NCI-H1930 (cell line): ENCODE results near the gene TMEM212.
A peak's percentile ranks its signal among the peaks of the same experiment; 100 is the strongest.
"Not testable (repeated sequence)": the region's sequence is repeated elsewhere in the genome, so short reads cannot be mapped to it uniquely, and the experiment has no call there.

Experiments
- DNase-seq, 2 experiments: peaks; one replicate each; lab custom pipeline; 2025; lab: John Stamatoyannopoulos, UW

Gene TMEM212

DNA sequence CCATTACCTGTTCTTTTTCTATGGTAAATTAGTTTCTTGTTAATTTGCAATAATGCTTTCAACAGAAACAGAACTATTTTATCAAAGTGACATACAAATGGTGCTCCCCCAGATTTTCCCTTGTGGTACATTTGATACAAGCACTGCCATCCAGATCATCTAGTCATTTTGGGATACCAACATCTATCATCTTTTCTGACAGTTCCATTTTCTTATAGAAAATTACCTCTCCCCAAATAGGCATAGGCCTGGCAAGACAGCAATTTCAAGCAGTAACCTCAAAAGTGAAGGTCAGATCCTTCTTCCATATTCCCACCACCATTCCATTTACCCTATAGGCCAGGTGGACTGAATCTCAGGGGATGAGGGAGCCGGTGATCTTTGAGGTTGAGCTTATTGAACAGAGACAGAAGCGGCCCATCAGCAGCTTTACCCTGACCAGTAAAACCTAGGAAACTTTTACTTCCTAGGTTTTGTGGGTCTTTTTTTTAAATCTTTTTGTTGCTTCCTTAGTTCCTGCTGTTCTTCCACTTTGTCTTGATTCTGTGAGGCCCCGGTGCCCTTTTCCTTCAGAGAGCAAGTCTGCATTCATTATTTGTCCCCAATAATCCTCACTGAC, 29.8 kb upstream of the TMEM212 start:
- no peak for DNase-seq

DNA sequence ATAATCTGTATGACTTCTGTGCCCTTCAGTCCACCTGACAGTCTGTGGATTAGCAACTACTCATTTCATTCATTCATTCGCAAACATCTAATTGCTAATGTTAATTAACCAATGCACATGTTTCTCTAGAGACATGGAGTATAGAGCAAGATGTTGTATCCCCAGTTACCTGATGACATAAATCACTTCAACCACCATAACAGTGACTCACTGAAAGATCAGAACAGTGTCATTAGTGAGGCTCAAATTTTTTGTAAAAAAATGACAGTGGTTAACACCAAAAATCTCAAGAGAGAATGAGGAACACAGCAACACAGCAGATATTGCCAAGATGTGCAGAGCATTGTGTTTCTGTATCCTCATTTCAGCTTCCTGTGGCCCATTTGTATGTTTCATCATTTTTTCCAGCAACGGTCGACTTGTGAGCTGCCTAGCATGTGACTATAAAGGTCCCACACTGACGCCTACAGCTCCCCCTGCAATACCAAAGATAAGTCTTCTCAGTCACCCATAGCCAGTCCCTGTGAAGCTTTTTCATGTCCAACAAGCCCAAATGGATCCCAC, 29.2 kb upstream of the TMEM212 start:
- DNase-seq, result no peak

DNA sequence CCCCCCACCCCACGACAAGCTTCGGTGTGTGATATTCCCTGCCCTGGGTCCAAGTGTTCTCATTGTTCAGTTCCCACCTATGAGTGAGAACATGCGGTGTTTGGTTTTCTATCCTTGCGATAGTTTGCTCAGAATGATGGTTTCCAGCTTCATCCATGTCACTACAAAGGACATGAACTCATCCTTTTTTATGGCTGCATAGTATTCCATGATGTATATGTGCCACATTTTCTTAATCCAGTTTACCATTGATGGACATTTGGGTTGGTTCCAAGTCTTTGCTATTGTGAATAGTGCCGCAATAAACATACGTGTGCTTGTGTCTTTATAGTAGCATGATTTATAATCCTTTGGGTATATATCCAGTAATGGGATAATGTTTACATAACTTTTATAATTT, 28.5 kb upstream of the TMEM212 start:
- DNase-seq, result not testable (repeated sequence)

DNA sequence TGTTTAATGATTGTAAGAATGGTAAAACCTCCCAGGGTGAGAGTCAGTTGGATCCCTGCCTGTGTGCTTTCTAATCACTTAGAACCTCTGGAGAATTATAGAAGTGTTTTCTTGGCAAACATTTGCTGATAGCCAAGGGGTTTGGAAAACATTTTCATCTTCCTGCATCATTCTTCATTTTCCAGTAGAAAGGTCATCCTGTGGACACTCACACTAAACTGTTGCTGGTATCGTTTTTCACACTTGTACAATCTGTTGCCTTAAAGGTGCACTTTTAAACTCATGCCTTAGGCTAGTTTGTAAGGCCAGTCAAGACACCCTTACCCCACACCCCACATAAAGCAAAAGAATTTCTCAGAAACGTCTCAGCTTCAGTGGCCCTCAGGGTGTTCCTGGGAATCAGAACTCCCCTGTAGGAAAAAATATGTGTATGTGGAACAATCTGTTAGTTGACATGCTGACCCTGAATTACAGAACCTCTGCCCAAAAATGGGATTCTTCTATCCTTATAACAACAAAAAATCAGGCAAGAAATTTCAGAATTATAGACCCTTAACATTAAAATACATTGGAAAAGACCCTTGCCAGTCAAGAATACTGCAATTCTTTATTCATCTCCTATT, 27.1 kb upstream of the TMEM212 start:
- no peak for DNase-seq

DNA sequence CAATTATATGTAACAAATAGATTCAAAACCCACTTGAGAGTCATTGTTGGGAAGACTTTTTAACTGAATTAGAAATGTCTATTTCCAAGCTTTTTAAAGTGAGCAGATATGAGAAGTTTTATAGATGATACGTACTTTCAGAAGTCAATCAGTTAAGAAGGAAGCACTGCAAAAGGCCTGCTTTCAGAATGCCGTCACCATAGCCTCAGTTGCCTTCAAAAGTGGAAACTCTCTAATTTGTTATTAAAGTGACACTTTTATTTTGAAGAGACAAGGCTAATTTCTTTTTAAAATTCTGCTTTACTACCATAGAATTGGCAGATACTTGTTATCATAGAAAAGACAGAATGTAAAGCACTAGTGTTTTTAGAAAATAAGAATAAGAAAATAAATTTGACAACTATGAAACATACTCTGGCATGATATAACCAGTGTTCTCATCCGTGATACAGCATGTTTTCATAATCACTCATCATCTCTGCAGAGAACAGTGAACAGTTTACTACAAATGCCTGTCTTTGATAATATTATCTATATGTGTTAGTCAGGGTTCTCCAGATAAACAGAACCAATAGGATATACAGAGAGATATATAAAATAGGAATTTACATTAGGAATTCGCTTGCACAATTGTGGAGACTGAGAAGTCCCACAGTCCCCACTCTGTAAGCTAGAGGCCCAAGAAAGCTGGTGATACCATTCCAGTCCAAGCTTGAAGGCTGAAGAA, 25.9 kb upstream of the TMEM212 start:
- DNase-seq, result no peak

DNA sequence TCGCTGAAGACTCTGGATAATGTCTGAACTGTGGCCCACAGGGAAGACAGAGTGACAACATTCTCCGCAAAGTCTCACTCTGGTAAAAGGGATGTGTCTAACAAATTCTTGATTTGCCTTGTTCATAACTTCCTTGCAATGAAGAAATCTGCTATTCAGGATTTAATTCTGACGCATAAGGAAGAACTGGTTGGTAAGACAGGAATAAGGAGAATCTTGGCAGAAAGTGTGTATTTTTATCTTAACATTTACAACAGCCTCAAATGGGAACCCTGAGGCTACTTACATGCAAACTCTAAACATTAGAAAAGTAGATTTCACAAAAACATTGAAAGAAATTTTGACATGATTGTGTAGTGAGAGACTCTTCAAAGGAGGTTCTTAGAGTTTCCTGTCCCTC, 22.1 kb upstream of the TMEM212 start:
- no peak for DNase-seq

DNA sequence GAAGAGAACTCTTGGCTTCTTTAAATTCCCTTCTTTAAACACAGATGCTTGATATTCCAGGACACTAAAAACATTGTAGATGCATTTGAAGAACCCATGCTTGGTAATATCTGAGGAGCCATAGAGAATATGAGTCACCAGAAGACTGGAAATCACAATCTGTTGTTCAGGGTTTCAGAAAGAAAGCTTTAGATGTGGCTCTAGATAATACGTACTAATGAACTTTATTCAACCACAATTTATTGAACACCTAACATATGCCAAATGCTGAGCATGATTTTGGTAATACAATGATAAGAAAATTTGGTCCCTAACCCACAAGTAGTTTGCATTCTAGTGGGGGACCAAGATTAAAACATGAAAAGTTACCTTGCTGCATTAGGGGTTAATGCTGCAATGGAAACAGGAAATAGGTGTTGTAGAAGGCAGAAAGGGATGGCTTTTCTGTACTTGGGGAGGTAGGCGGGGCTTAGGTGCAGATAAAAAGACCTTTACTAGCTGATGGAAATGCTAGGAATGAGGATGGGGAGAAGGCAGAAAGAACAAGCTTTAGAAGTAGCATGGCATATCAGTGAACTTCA, 21.3 kb upstream of the TMEM212 start:
- DNase-seq, result no peak

DNA sequence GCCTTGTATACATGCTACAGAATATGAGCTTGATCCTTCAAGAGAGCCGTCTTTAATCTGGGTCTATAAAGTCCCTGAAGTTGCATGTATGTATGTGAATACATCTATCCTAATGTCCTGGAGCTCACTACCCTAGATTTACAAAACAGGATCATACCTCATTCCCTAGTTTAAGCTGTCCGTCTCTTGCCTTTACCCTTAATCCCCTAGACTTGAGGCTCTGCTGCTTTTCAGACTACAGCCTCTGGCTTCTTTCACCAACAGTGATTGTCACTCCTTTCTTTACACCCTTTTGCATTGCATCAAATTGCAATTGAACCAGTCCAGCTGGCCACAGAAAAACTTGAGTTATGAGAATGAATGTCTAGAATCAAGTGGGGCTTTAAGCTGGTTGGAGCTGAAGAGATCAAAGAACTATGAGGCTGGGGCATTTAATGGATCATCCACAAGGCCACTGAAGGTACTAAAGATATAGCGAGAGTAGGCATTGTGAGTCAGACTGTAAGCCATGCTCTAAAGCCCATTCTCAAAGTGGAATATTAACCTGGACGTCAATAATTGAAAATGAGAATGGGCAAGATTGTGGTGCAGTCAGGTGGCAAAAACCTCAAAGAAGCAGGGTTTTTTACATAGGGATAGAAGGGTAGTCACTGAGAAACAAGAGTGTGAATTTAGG, 20.6 kb upstream of the TMEM212 start:
- DNase-seq, result no peak

DNA sequence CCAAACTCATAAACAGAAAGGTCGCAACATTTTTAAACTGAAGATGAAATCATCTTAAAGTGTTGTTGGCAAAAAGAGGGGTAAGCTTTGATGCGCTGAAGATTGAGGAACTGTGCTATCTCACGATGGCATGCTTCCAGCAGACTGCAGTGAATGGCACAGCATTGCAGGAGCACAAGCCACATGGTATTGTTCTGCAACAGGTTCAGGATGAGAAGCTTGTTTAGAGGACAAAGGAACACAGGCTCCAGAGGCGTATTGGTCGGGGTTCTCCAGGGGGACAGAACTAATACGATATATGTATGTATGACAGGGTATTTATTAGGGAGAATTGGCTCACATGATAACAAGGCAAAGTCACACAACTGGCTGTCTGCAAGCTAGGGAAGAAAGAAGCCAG, 19.0 kb upstream of the TMEM212 start:
- no peak for DNase-seq

DNA sequence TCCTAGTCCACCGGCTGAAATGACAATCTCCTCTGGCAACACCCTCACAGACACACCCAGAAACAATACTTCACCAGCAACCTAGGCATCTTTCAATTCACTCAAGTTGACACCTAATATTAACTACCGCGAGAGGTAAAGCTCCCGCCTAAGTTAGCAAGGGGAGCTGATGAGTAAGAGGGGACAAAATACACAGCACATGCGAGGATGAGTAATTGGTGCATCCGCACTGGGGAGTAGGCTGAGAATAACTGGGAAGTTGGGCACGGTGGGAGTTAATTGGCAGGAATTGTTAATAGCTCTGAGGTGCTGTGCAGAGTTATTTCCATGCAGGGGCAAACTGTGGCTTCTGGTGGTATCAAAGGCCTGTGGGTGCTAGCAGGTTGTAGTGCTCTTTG, 18.3 kb upstream of the TMEM212 start:
- no peak for DNase-seq

DNA sequence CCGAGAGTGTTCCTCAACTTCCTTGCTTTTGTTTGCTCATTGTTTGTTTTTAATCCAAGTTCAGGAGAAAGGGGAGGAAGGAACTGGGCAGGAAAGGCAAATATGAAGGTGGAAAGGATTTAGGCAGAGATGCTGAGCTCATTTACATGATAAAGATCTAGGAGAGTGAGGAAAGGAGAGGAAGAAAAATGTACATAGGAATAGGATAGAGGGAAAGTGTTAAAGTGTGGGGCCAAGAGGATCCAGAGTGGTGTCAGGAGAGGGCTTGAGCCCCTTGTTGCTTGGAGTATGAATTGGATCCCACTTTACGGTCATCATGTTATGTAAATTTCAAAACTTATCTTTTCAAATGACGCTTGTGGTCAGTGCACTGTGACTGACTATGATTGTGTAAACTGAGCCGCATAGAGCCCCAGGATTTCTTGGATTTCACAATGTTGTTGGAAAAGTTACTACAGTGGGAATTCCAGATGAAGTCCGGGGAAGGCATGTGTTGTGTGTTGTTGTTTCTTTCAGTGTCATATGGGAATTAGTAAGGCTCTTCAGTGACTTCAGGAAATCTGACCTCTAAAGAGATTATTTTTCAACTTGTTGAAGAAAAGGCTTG, 17.8 kb upstream of the TMEM212 start:
- DNase-seq, result no peak

DNA sequence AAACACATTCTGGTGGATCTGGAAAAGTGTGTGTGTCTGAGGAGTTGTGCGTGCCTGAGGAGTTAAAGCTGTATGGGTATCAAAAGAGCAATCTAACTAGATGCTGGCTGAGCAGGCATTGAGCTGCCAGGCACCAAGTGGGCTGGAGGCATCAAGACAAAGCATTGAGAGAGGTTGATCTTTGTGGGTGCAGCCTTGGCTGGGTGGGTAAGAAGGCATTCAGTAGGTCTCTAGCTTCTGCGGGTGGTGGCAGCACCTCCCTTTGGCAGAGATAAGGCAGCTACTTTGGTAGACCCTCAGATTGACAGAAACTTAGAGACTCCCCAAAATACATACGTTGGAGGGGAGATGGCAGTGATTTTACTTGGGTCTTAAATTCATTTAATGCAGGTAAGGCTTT, 15.8 kb upstream of the TMEM212 start:
- no peak for DNase-seq

DNA sequence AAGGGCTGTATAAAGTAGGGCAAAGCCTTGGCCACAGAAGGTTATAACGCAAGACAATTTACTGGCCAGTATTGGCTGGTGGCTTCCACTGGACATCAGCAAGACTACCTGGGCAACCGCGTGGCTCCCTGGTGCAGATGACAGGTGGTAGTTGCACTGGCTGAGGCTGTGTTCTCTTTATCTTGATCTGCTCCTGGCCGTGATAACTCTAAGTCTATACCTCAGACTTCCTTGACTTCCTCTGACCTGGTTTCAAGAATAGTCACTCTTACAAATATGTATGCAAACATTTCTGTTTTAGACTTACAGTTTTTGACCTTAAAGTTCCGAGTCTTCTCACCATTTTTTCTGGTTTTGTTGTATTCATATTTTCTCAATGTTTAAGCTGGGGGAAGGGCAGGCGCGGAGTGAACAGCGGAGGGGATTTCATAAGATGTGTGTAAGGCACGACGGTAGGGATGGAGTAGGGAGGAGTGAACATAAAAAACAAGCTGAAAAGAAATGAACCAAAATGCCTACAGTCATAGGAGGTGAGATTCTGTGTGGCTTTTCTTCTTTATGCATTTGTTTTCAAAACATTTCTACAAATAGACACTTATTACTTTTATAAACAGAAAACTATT, 15.2 kb upstream of the TMEM212 start:
- no peak for DNase-seq

DNA sequence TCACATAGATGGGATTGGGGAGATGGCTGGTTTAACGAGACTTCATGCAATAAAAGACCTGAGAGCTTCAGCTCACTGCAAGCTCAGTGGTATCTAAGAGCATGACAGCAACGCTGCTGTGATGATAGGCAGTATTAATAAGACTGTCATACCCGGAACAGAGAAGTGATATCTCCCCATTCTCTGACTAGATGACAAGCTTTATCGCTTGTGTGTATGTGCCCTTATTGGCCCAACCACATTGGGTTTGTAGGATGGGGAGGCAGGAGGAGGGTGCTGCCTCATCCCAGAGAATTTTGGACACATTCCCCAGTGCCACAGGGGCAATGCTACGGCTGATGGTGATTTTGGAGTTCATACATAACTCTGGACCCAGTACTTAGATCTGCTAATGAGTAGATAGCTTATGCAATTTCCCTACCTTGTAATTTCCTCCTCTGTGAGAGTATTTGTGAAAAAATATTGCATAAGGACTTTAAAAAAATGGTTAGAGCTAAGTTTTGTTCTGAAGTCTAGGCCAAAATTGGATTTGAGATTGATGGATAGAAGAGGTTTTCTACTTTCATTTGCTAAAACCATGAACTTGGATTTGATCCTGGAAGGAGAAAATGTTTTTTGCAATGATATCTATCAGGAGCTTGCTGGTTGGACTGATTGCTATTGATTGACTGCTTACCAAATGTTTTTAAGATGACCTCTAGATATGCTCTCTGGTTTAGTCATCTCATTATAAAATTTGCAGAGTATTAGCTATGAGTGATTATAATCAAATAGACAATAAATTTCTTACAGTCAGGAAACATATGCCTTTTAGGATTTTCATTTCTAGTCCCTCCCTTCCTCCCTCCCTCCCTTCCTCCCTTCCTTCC, 14.0 kb upstream of the TMEM212 start:
- no peak for DNase-seq

DNA sequence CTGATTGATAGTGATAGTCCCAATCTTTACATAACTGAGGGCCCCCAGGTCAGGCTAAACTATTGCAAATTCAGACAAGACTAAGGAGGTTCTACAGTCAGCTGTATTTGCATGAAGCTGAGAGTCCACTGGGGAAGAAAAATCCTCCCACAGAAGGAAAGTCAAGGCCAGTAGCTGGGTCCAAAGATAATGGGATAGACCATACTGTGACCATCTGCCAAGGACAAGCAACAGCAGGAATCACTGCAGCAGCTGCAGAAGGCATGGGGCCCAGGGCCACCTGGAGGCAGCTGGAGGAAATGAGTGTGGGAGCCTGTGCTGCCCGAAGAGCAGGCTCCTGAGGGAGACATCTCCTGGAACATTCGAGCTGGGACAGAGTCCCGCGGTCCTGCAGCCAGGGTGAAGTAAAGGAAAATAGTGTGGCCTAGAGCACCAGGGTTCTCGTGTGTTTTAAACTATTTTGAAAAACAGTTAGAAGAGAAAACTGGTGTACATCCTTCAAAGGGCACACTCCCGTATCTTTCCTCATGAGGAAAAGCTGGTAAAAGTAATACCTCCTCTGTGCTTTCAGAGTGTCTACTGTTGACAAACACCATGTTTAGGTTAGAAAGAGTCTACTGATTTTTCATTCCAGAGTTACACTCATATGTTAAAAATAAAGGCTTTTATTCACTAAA, 13.2 kb upstream of the TMEM212 start:
- peak; percentile 26 to 40 for DNase-seq

DNA sequence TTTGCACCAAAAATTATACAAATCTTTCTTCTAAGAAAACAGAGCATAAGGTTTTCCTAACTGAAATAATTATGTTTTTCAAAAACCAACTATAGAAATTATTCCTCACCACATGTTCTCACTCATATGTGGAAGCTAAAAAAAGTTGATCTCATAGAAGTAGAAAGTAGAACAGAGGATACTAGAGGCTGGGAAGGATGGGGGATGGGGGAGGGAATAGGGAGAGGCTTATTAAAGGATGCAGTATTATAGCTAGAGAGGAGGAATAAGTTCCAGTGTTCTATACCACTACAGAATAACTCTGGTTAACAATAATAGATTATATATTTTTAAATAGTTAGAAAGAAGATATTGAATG, 12.7 kb upstream of the TMEM212 start:
- no peak for DNase-seq

DNA sequence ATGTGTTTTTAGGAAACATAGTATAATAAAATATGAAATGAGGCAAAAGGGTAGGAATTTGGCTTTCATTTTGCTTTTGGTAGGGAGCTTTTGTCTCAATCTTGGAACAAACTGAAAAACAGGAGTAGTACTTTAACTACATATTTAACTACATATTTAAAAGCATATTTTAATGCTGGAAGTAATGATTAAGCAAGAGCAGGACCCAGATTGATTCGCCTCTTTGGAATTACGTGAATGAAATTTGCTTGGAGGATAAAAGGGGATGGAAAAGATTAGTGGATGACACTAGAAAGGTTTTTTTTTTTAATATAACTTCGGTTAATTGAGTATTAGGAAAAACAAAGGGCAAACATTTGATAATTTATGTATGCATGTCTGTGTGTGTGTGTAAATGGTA, 11.2 kb upstream of the TMEM212 start:
- DNase-seq, result no peak

DNA sequence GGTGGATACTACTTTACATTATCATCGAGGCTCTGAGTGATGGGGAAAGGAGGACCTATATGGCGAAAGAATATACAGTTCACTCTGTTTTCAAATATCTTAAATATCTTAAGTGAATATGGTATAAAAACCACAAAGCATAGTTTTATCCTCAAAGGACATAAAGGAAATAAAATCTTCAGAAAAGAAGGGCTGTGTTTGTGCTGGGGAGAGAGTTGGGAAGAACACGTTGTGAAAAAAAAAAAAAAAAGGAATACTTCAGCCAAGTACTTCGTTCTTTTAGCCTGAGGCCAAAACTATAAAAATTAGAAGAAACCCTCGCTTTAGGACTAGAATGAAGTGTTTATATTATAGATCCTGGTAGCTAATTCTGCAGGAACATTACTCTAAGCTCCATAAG, 10.2 kb upstream of the TMEM212 start:
- no peak for DNase-seq

DNA sequence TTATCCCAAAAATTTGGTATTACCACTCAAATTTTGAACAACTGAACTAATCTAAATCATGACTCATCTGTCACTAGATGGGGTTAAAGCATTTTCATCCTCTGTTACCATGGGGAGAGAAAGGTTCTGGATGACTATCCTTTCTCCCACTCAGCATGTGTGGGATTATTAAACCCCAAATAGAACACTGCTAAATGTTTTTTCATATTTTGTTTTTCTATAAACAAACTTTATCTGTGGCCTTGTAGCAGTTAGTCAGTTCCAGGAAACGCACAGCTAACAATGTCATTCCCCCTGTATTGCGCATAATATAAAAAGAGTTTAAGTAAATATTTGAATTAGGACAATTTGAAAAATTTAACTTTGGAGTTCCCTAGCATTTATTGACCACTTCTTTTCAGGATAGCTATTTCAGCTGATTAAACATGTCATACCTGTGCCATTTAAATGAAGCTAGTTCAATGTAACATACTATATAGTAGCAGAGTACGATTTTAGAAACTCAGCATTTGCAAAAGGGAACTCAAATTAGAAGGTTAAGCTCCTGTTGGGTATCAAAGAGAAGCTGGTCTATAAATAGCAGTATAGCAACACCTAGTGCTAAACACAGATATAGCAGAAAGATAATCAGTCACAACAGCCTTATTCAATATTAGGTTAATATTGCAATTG, 9.2 kb upstream of the TMEM212 start:
- no peak for DNase-seq

DNA sequence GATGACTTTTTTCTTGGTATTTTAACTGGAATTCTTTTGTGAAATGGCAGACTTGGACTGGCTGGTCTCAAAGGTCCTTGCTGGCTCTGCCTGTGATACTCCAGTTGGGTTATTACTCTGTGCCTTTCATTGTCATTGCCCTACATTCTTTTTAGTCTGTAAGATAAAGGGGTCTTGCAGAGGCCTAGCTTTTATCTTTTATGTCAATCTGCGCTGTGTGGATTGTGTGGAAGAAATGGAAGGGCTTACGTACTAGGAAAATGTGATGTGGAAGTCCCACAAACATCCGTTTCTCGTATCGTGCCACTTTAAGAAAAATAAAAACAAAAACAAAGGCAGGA, 8.7 kb upstream of the TMEM212 start:
- no peak for DNase-seq
